ENCODE data around the gene MAML3. TPM values are rescaled to one million over a fixed set of nuclear protein-coding genes. Genes with fewer than 3 reads are reported as not detected.

Gene MAML3
- total and polyA plus RNA-seq, 2 experiments from 2014 or later: 1.7 to 6.5 TPM

- H3K27me3 ChIP-seq (ENCODE audit: insufficient read depth): no peaks in the 10 kb centered on the region
- DNase-seq (ENCODE audit: low spot score) (no peak), ATAC-seq (no peak)
- Mint-ChIP-seq H3K4me1 (peaks cover 49% of the 10 kb centered on the region), H3K27me3 (ENCODE audit: insufficient read depth, low read depth, poor library complexity) (no peaks in the 10 kb centered on the region), H3K4me3 (no peak overlapping the region), H3K36me3 (ENCODE audit: low read depth) (no peaks in the 10 kb centered on the region), H3K27ac (no peak overlapping the region), H3K9me3 (no peaks in the 10 kb centered on the region)
- TF ChIP-seq JUNB (IDR thresholded peaks at IDR 0.05; ENCODE audit: unreplicated experiment): no peak
- TF ChIP-seq POLR2AphosphoS5 (IDR thresholded peaks at IDR 0.05; ENCODE audit: low read depth): no peak
- no peak for TF ChIP-seq EZH2phosphoT487 (IDR thresholded peaks at IDR 0.05; ENCODE audit: unreplicated experiment)
- TF ChIP-seq CREB1 (CRISPR knock-in tag; IDR thresholded peaks at IDR 0.05; ENCODE audit: low read depth): no peak
- no peak for TF ChIP-seq ZNF462 (CRISPR knock-in tag; IDR thresholded peaks at IDR 0.05)
- no peak for TF ChIP-seq REST (IDR thresholded peaks at IDR 0.05; ENCODE audit: unreplicated experiment)
- no peak for TF ChIP-seq ZNF331 (CRISPR knock-in tag; IDR thresholded peaks at IDR 0.05; ENCODE audit: low read depth)
- TF ChIP-seq STAT1 (IDR thresholded peaks at IDR 0.05; ENCODE audit: unreplicated experiment): no peak
- TF ChIP-seq ZNF114 (CRISPR knock-in tag; IDR thresholded peaks at IDR 0.05): no peak
- no peak for TF ChIP-seq ETS1 (IDR thresholded peaks at IDR 0.05)
- no peak for TF ChIP-seq NANOG (IDR thresholded peaks at IDR 0.05; ENCODE audit: borderline replicate concordance)
- TF ChIP-seq CTCF (conservative IDR thresholded peaks at IDR 0.05; ENCODE audit: low read depth in 2 of 2): no peak
- no peak for TF ChIP-seq EZH2 (IDR thresholded peaks at IDR 0.05; ENCODE audit: low read depth, unreplicated experiment)
- H3K4me2 ChIP-seq: no peak overlapping the region
- no peak overlapping the region for H3K4me3 ChIP-seq
- no peaks in the 10 kb centered on the region for H3K9me2 ChIP-seq (ENCODE audit: insufficient read depth)
- H2AFZ ChIP-seq: no peak overlapping the region
- H3K27ac ChIP-seq (ENCODE audit: low read depth): no peak overlapping the region
- H3F3A ChIP-seq (replicated peaks; ENCODE audit: low read depth): 0 out of 2 replicates have a peak, but pooled peaks cover 5% of the 10 kb centered on the region
- peaks cover 42% of the 10 kb centered on the region for H3K4me1 ChIP-seq (ENCODE audit: insufficient read depth)
- H4K20me1 ChIP-seq (replicated peaks; ENCODE audit: insufficient read depth): no peaks in the 10 kb centered on the region
- H3K36me3 ChIP-seq (ENCODE audit: insufficient read depth): no peaks in the 10 kb centered on the region
- H3K79me2 ChIP-seq (replicated peaks; ENCODE audit: insufficient read depth): no peaks in the 10 kb centered on the region
Observed at GRCh38 chr4:140089216-140089615, 64.8 kb downstream of the MAML3 start.
